Measurements from ENCODE around the gene USH1G. TPM values are rescaled to one million over a fixed set of nuclear protein-coding genes. Genes with fewer than 3 reads are reported as not detected.
A peak's percentile ranks its signal among the peaks of the same experiment; 100 is the strongest.

Gene USH1G
- total RNA-seq, 1 donor from 2014 or later = 3.9 TPM

GRCh38 chr17:74928786-74929185 is 5.7 kb upstream of the USH1G start:
- Mint-ChIP-seq H3K9me3 (no peaks in the 10 kb centered on the region), H3K4me3 (no peak overlapping the region), H3K4me1 (peaks cover 6% of the 10 kb centered on the region), H3K36me3 (no peaks in the 10 kb centered on the region), H3K27me3 (ENCODE audit: low read depth) (peaks cover 96% of the 10 kb centered on the region), H3K27ac (no peak overlapping the region)
- TF ChIP-seq CTCF (IDR thresholded peaks at IDR 0.05; ENCODE audit: unreplicated experiment) = no peak
- DNase-seq (ENCODE audit: low spot score in 2 of 2, unreplicated experiment in 2 of 2) = no peak

GRCh38 chr17:74925242-74925641 is 2.2 kb upstream of the USH1G start:
- Mint-ChIP-seq H3K27me3 (ENCODE audit: low read depth) (peaks cover 74% of the 10 kb centered on the region), H3K36me3 (no peaks in the 10 kb centered on the region), H3K27ac (no peak overlapping the region), H3K4me1 (peaks cover 27% of the 10 kb centered on the region), H3K9me3 (no peaks in the 10 kb centered on the region), H3K4me3 (no peak overlapping the region)
- TF ChIP-seq CTCF (IDR thresholded peaks at IDR 0.05; ENCODE audit: unreplicated experiment) = no peak
- no peak for DNase-seq (ENCODE audit: low spot score in 2 of 2, unreplicated experiment in 2 of 2)

GRCh38 chr17:74924250-74924948 is 1.3 kb upstream of the USH1G start, which contains the start of gene OTOP2:
TSS of gene OTOP2 (plus strand) at chr17:74924273. CDS start at chr17:74924633, 360 bp downstream.
- no peaks in the 10 kb centered on the region for H3K9me3 Mint-ChIP-seq
- H3K4me3 Mint-ChIP-seq = peak within 1 kb of the TSS; percentile 67
- H3K27me3 Mint-ChIP-seq (ENCODE audit: low read depth) = peaks cover 68% of the 10 kb centered on the region
- no peak for TF ChIP-seq CTCF (IDR thresholded peaks at IDR 0.05; ENCODE audit: unreplicated experiment)
- peaks cover 27% of the 10 kb centered on the region for H3K4me1 Mint-ChIP-seq
- no peaks in the 10 kb centered on the region for H3K36me3 Mint-ChIP-seq
- H3K27ac Mint-ChIP-seq = no peak within 1 kb of the TSS
- no peak for DNase-seq (ENCODE audit: low spot score in 2 of 2, unreplicated experiment in 2 of 2)

- Mint-ChIP-seq H3K4me3 (peak overlapping the region; percentile 67), H3K36me3 (no peaks in the 10 kb centered on the region), H3K27me3 (ENCODE audit: low read depth) (peaks cover 62% of the 10 kb centered on the region), H3K27ac (no peak overlapping the region), H3K9me3 (no peaks in the 10 kb centered on the region), H3K4me1 (peaks cover 27% of the 10 kb centered on the region)
- peak; percentile 66 to 80 for DNase-seq (ENCODE audit: low spot score in 2 of 2, unreplicated experiment in 2 of 2)
- peak; percentile 92 for TF ChIP-seq CTCF (IDR thresholded peaks at IDR 0.05; ENCODE audit: unreplicated experiment)
Observed at GRCh38 chr17:74923538-74924249, 639 bp upstream of the USH1G start.

- H3K9me3 Mint-ChIP-seq = no peaks in the 10 kb centered on the region
- no peak for DNase-seq (ENCODE audit: low spot score in 2 of 2, unreplicated experiment in 2 of 2)
- peak overlapping the region; percentile 67 for H3K4me3 Mint-ChIP-seq
- peaks cover 47% of the 10 kb centered on the region for H3K27me3 Mint-ChIP-seq (ENCODE audit: low read depth)
- H3K36me3 Mint-ChIP-seq = no peaks in the 10 kb centered on the region
- no peak overlapping the region for H3K27ac Mint-ChIP-seq
- peaks cover 27% of the 10 kb centered on the region for H3K4me1 Mint-ChIP-seq
- TF ChIP-seq CTCF (IDR thresholded peaks at IDR 0.05; ENCODE audit: unreplicated experiment) = no peak
Observed at GRCh38 chr17:74922172-74922571, 883 bp downstream of the USH1G start.

Data from mesothelial cell of epicardium (in vitro differentiated cells).